ENCODE measurements around the gene PABPN1. TPM values are rescaled to one million over a fixed set of nuclear protein-coding genes. Genes with fewer than 3 reads are reported as not detected.

Gene PABPN1
- total RNA-seq, 2 donors from 2014 or later: 293 TPM

DNA sequence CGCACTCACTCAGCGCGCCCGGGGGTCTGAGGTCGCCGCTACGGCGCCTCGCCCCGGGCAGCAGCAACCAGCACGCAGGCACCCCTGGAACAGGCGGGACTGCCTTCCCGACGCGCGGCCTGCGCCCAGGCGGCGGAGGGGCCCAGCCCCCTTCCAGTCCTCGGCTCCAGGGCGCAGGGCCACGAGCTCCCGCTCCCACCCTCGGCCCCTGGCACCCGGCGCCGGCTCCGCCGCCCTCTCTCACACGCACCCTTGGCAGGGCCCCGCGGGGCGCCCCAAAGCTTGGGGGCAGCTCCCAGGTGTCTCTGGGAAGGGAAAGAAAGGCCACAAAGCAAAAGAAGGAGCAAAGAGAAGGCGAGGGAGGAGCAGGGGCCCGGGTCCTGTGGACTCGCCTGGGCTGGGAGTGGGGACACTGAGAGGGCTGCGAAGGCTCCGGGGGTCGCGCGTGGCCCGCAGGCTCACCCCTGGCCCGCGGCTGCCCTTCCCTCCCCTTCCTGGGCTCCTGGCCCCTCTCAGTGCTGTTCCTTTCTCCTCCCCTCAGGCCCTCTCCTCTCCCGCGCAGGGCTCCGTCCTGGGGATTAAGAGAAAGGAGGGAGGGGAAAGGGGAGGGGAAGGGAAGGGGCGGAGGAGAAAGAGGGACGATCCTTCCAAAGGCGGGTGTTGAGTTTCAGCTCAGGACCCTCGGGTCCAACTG, 44.6 kb downstream of the PABPN1 start:
- Mint-ChIP-seq H3K9me3 (no peaks in the 10 kb centered on the region), H3K4me3 (peak overlapping the region; percentile 90), H3K4me1 (peaks cover 33% of the 10 kb centered on the region), H3K27ac (no peak overlapping the region), H3K36me3 (ENCODE audit: low read depth) (peaks cover 21% of the 10 kb centered on the region), H3K27me3 (ENCODE audit: insufficient read depth) (peaks cover 28% of the 10 kb centered on the region)
- TF ChIP-seq, protein P1, sequence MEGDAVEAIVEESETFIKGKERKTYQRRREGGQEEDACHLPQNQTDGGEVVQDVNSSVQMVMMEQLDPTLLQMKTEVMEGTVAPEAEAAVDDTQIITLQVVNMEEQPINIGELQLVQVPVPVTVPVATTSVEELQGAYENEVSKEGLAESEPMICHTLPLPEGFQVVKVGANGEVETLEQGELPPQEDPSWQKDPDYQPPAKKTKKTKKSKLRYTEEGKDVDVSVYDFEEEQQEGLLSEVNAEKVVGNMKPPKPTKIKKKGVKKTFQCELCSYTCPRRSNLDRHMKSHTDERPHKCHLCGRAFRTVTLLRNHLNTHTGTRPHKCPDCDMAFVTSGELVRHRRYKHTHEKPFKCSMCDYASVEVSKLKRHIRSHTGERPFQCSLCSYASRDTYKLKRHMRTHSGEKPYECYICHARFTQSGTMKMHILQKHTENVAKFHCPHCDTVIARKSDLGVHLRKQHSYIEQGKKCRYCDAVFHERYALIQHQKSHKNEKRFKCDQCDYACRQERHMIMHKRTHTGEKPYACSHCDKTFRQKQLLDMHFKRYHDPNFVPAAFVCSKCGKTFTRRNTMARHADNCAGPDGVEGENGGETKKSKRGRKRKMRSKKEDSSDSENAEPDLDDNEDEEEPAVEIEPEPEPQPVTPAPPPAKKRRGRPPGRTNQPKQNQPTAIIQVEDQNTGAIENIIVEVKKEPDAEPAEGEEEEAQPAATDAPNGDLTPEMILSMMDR (conservative IDR thresholded peaks at IDR 0.05): no peak
- Histone ChIP-seq H3K36me3 (ENCODE audit: control insufficient read depth, insufficient read depth, low read length) (peaks cover 22% of the 10 kb centered on the region), H3K9me3 (ENCODE audit: control insufficient read depth, low read length) (no peaks in the 10 kb centered on the region), H3K4me1 (ENCODE audit: control insufficient read depth, insufficient read depth, low read length) (no peaks in the 10 kb centered on the region), H3K27ac (ENCODE audit: low read depth, low read length) (peak overlapping the region; percentile 97), H3K4me3 (ENCODE audit: low read length) (peak overlapping the region; percentile 84), H3K27me3 (ENCODE audit: control insufficient read depth, insufficient read depth, low read length, poor library complexity, severe bottlenecking) (peaks cover 8% of the 10 kb centered on the region), H3K9ac (ENCODE audit: extremely low read depth, low read length, poor library complexity, severe bottlenecking) (peak overlapping the region; percentile 73)
- 0% methylated on average over 4 to 46 of the region's 51 CpGs for WGBS, 2 experiments (ENCODE audit: insufficient coverage in 1 of 2, insufficient read length in 1 of 2)
- no peak for DNase-seq

- H3K4me3 Mint-ChIP-seq: peak overlapping the region; percentile 90
- peaks cover 28% of the 10 kb centered on the region for H3K4me1 Mint-ChIP-seq
- no peaks in the 10 kb centered on the region for H3K9me3 ChIP-seq (ENCODE audit: control insufficient read depth, low read length)
- peaks cover 31% of the 10 kb centered on the region for H3K27me3 Mint-ChIP-seq (ENCODE audit: insufficient read depth)
- H3K36me3 Mint-ChIP-seq (ENCODE audit: low read depth): peaks cover 19% of the 10 kb centered on the region
- TF ChIP-seq, protein P1 (conservative IDR thresholded peaks at IDR 0.05): no peak
- H3K9me3 Mint-ChIP-seq: no peaks in the 10 kb centered on the region
- no peak overlapping the region for H3K9ac ChIP-seq (ENCODE audit: extremely low read depth, low read length, poor library complexity, severe bottlenecking)
- H3K27ac Mint-ChIP-seq: peak overlapping the region; percentile 83
- WGBS, 2 experiments (ENCODE audit: insufficient coverage in 1 of 2, insufficient read length in 1 of 2): 3 to 4% methylated on average over 18 to 32 of the region's 34 CpGs
- no peaks in the 10 kb centered on the region for H3K4me1 ChIP-seq (ENCODE audit: control insufficient read depth, insufficient read depth, low read length)
- peak; percentile 97 for DNase-seq
- peaks cover 8% of the 10 kb centered on the region for H3K27me3 ChIP-seq (ENCODE audit: control insufficient read depth, insufficient read depth, low read length, poor library complexity, severe bottlenecking)
- peak overlapping the region; percentile 97 for H3K27ac ChIP-seq (ENCODE audit: low read depth, low read length)
- H3K4me3 ChIP-seq (ENCODE audit: low read length): peak overlapping the region; percentile 59
- peaks cover 19% of the 10 kb centered on the region for H3K36me3 ChIP-seq (ENCODE audit: control insufficient read depth, insufficient read depth, low read length)
Measured at GRCh38 chr14:23366426-23366921, 45.2 kb downstream of the PABPN1 start.

GRCh38 chr14:23370221-23370620, 49.0 kb downstream of the PABPN1 start:
- peaks cover 13% of the 10 kb centered on the region for H3K4me1 Mint-ChIP-seq
- H3K27me3 Mint-ChIP-seq (ENCODE audit: insufficient read depth): peaks cover 44% of the 10 kb centered on the region
- 67 to 74% methylated on average over 1 of the region's 1 CpG for WGBS, 2 experiments (ENCODE audit: insufficient coverage in 1 of 2, insufficient read length in 1 of 2)
- no peaks in the 10 kb centered on the region for H3K4me1 ChIP-seq (ENCODE audit: control insufficient read depth, insufficient read depth, low read length)
- no peak overlapping the region for H3K4me3 ChIP-seq (ENCODE audit: low read length)
- H3K36me3 ChIP-seq (ENCODE audit: control insufficient read depth, insufficient read depth, low read length): no peaks in the 10 kb centered on the region
- no peaks in the 10 kb centered on the region for H3K9me3 Mint-ChIP-seq
- no peak overlapping the region for H3K9ac ChIP-seq (ENCODE audit: extremely low read depth, low read length, poor library complexity, severe bottlenecking)
- no peak overlapping the region for H3K4me3 Mint-ChIP-seq
- H3K27ac Mint-ChIP-seq: no peak overlapping the region
- DNase-seq: no peak
- no peak overlapping the region for H3K27ac ChIP-seq (ENCODE audit: low read depth, low read length)
- H3K36me3 Mint-ChIP-seq (ENCODE audit: low read depth): no peaks in the 10 kb centered on the region
- peaks cover 8% of the 10 kb centered on the region for H3K27me3 ChIP-seq (ENCODE audit: control insufficient read depth, insufficient read depth, low read length, poor library complexity, severe bottlenecking)
- TF ChIP-seq, protein P1 (conservative IDR thresholded peaks at IDR 0.05): no peak
- no peaks in the 10 kb centered on the region for H3K9me3 ChIP-seq (ENCODE audit: control insufficient read depth, low read length)
